ENCODE results near the gene CKAP2. TPM values are rescaled to one million over a fixed set of nuclear protein-coding genes. Genes with fewer than 3 reads are reported as not detected.
"Not testable (repeated sequence)": the region's sequence is repeated elsewhere in the genome, so short reads cannot be mapped to it uniquely, and the experiment has no call there.

CKAP2 gene, protein sequence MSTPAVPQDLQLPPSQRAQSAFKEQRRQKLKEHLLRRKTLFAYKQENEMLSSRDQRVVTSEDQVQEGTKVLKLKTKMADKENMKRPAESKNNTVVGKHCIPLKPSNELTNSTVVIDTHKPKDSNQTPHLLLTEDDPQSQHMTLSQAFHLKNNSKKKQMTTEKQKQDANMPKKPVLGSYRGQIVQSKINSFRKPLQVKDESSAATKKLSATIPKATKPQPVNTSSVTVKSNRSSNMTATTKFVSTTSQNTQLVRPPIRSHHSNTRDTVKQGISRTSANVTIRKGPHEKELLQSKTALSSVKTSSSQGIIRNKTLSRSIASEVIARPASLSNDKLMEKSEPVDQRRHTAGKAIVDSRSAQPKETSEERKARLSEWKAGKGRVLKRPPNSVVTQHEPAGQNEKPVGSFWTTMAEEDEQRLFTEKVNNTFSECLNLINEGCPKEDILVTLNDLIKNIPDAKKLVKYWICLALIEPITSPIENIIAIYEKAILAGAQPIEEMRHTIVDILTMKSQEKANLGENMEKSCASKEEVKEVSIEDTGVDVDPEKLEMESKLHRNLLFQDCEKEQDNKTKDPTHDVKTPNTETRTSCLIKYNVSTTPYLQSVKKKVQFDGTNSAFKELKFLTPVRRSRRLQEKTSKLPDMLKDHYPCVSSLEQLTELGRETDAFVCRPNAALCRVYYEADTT
- 12.8 TPM for total RNA-seq

DNA sequence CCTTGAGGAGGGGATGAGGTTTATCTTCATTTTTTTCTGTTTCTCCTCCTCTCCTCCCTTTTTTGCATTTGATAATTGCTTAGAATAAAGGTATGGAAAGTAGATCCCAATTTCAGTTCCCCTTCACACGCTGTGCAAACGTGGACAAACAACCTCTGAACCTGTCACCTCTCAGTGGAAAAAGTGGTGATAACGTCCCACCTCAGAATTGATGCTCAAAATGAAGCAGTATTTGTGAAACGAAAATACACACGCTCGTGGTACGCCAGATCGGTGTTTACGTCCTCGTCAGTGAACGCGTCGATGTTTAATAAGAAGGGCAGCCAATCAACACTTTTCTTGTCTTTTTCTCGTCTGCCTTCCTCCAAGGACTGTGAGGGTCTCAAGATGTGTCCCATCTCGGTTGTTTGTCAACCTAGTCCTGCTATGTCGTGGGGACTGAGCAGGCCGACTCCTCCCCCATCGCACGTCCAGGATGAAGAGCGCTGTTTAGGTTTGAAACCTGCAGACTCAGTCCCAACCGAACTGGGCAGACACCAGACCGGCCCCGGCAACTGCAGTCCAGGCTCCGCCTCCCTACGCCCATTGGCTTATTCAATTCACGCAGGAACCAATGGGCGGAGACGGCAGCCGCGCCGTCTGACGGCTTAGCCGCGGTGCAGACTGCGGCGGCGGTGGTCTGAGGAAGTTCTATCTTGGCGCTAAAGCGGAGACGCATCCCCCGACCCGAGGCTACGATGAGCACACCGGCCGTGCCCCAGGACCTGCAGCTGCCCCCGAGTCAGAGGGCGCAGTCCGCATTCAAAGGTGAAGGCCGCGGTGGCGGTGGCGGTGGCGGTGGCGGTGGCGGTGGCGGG lies at the start of gene CKAP2:
Gene CKAP2 (plus strand): TSS at position 659 of the 857 bp plus-strand sequence. CDS start 79 bp downstream, at position 738.
- Histone ChIP-seq H3K27me3 (no peaks in the 10 kb centered on the region), H3K27ac (peak within 1 kb of the TSS; percentile 84), H3K4me3 (peak within 1 kb of the TSS; percentile 50 to 66), H3K36me3 (no peaks in the 10 kb centered on the region), H3K9me3 (no peaks in the 10 kb centered on the region), H3K4me1 (peaks cover 21% of the 10 kb centered on the region)
- peak; percentile 45 to 90 for TF ChIP-seq POLR2AphosphoS5 (IDR thresholded peaks at IDR 0.05; ENCODE audit: insufficient read depth in 1 of 2, low read depth in 1 of 2)
- TF ChIP-seq, protein P1, sequence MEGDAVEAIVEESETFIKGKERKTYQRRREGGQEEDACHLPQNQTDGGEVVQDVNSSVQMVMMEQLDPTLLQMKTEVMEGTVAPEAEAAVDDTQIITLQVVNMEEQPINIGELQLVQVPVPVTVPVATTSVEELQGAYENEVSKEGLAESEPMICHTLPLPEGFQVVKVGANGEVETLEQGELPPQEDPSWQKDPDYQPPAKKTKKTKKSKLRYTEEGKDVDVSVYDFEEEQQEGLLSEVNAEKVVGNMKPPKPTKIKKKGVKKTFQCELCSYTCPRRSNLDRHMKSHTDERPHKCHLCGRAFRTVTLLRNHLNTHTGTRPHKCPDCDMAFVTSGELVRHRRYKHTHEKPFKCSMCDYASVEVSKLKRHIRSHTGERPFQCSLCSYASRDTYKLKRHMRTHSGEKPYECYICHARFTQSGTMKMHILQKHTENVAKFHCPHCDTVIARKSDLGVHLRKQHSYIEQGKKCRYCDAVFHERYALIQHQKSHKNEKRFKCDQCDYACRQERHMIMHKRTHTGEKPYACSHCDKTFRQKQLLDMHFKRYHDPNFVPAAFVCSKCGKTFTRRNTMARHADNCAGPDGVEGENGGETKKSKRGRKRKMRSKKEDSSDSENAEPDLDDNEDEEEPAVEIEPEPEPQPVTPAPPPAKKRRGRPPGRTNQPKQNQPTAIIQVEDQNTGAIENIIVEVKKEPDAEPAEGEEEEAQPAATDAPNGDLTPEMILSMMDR (IDR thresholded peaks at IDR 0.05), result no peak
- peak in 1 of 2 donors; percentile 65 for TF ChIP-seq POLR2A (IDR thresholded peaks at IDR 0.05)
- intact Hi-C loops (cut with DNase I), result no loop called here
- DNase-seq (ENCODE audit: extremely low spot score in 2 of 2), result peak; percentile 96 to 97

DNA sequence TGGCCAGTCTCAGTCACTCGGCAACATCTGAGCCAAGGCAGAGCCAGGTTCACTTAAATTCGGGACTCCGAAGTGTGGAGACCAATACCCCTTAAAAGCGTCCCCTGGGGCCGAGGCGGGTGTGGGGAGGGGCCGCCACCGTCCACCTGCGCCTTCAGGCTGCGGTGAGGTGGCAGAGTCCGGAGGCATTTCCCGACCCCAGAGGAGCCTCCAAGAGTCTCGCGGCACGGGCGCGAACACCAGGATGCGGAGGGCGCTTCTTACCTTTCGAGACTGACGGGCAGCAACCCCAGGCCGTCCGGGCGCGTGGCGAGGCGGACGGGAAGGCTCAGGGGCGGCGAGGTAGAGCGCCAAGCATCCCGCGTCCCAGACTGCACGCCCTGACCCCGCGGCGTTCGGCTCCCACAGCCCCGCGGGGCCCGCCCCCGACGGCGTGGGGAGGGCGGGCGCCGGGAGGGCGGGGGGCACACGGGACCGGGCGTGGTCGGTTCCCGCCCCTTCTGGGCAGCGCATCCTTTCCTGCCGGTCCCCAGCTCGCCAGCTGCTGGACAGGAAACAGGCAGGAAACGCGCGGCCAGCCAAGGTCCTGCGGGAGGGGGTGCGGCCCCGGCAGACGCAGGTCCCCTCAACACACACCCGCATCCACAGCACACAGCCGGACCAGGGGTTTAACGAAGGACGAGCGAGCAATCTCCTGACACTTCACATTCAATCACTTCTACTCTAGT lies 49.3 kb upstream of the CKAP2 start, which contains the start of gene THSD1:
Gene THSD1 (minus strand): TSS at position 406 of the 728 bp plus-strand sequence. CDS start 3,572 bp downstream, outside the sequence.
- Histone ChIP-seq H3K4me1 (peaks cover 20% of the 10 kb centered on the region), H3K36me3 (no peaks in the 10 kb centered on the region), H3K9me3 (no peaks in the 10 kb centered on the region), H3K4me3 (peak within 1 kb of the TSS; percentile 58 to 61), H3K27ac (peak within 1 kb of the TSS; percentile 62), H3K27me3 (no peaks in the 10 kb centered on the region)
- TF ChIP-seq, protein P1 (IDR thresholded peaks at IDR 0.05), result no peak
- TF ChIP-seq POLR2AphosphoS5 (IDR thresholded peaks at IDR 0.05; ENCODE audit: insufficient read depth in 1 of 2, low read depth in 1 of 2), result peak in 1 of 2 donors; percentile 36
- TF ChIP-seq POLR2A (IDR thresholded peaks at IDR 0.05), result peak in 1 of 2 donors; percentile 16
- intact Hi-C loops (cut with DNase I), result no loop called here
- no peak for DNase-seq (ENCODE audit: extremely low spot score in 2 of 2)

DNA sequence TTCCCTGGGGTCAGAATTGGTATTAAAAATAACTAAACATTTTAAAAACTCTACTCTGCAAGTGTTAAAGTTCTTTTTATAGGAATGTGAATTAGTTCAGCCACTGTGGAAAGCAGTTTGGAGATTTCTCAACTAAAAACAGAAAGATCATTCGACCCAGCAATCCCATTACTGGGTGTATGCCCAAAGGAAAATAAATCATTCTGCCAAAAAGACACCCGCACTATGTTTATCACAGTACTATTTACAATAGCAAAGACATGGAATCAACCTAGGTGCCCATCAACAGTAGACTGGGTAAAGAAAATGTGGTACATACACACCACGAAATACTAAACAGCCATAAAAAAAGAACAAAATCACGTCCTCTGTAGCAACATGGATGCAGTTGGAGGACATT lies 48.6 kb upstream of the CKAP2 start:
- no peak overlapping the region for H3K27ac ChIP-seq
- no peaks in the 10 kb centered on the region for H3K27me3 ChIP-seq
- H3K36me3 ChIP-seq, result no peaks in the 10 kb centered on the region
- peak overlapping the region in 1 of 2 donors; percentile 61 for H3K4me3 ChIP-seq
- TF ChIP-seq, protein P1 (IDR thresholded peaks at IDR 0.05), result no peak
- TF ChIP-seq POLR2A (IDR thresholded peaks at IDR 0.05), result no peak
- no peak for TF ChIP-seq POLR2AphosphoS5 (IDR thresholded peaks at IDR 0.05; ENCODE audit: insufficient read depth in 1 of 2, low read depth in 1 of 2)
- peaks cover 20% of the 10 kb centered on the region for H3K4me1 ChIP-seq
- DNase-seq (ENCODE audit: extremely low spot score in 2 of 2), result no peak
- intact Hi-C loops (cut with DNase I), result no loop called here
- H3K9me3 ChIP-seq, result no peaks in the 10 kb centered on the region

DNA sequence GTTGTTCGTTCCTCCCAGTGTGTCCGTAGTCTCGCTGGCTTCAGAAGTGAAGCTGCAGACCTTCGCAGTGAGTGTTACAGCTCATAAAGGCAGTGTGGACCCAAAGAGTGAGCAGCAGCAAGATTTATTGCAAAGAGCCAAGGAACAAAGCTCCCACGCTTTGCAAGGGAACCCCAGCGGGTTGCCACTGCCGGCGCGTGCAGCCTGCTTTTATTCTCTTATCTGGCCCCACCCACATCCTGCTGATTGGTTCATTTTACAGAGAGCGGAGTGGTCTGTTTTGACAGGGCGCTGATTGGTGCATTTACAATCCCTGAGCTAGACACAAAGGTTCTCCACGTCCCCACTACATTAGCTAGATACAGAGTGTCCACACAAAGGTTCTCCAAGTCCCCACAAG lies 47.8 kb upstream of the CKAP2 start:
- peaks cover 20% of the 10 kb centered on the region for H3K4me1 ChIP-seq
- H3K36me3 ChIP-seq; DNase-seq (ENCODE audit: extremely low spot score in 2 of 2); intact Hi-C loops (cut with DNase I); H3K4me3 ChIP-seq; H3K27ac ChIP-seq; H3K9me3 ChIP-seq; H3K27me3 ChIP-seq: not testable (repeated sequence)

DNA sequence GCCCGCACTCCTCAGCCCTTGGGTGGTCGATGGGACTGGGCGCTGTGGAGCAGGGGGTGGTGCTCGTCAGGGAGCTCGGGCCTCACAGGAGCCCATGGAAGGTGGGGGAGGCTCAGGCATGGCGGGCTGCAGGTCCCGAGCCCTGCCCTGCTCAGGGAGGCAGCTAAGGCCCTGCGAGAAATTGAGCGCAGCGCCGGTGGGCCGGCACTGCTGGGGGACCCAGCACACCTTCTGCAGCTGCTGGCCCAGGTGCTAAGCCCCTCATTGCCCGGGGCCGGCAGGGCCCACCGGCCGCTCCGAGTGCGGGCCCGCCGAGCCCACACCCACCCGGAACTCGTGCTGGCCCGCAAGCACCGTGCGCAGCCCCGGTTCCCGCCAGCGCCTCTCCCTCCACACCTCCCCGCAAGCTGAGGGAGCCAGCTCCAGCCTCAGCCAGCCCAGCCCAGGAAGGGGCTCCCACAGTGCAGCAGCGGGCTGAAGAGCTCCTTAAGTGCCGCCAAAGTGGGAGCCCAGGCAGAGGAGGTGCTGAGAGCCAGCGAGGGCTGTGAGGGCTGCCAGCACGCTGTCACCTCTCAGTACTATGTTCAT lies 47.1 kb upstream of the CKAP2 start:
- H3K27ac ChIP-seq; H3K4me3 ChIP-seq; H3K27me3 ChIP-seq; intact Hi-C loops (cut with DNase I); DNase-seq (ENCODE audit: extremely low spot score in 2 of 2); H3K36me3 ChIP-seq; H3K9me3 ChIP-seq: not testable (repeated sequence)
- H3K4me1 ChIP-seq, result peaks cover 20% of the 10 kb centered on the region
